Fibroblast of skin of right biceps (primary cell): ENCODE data around the gene SPTLC2.
"Not testable (repeated sequence)": the region's sequence is repeated elsewhere in the genome, so short reads cannot be mapped to it uniquely, and the experiment has no call there.

ENCODE experiments used
- DNase-seq: peaks from one replicate; pipeline ENCODE4 v3.0.0-alpha.2; 2013

The SPTLC2 gene

GRCh38 chr14:77585385-77585784 lies 31.1 kb downstream of the SPTLC2 start:
- no peak for DNase-seq

GRCh38 chr14:77584809-77585208 lies 31.6 kb downstream of the SPTLC2 start:
- DNase-seq: no peak

GRCh38 chr14:77583657-77584056 lies 32.8 kb downstream of the SPTLC2 start:
- DNase-seq: no peak

- no peak for DNase-seq
Observed at GRCh38 chr14:77582511-77582910, 33.9 kb downstream of the SPTLC2 start.

- DNase-seq: peak; percentile 79
Observed at GRCh38 chr14:77580964-77581505, 35.4 kb downstream of the SPTLC2 start.

- DNase-seq: no peak
Observed at GRCh38 chr14:77580477-77580876, 36.0 kb downstream of the SPTLC2 start.

GRCh38 chr14:77579780-77580179 lies 36.7 kb downstream of the SPTLC2 start:
- DNase-seq: peak; percentile 47

- peak; percentile 68 for DNase-seq
Observed at GRCh38 chr14:77579065-77579464, 37.4 kb downstream of the SPTLC2 start.

- DNase-seq: peak; percentile 64
Observed at GRCh38 chr14:77574446-77575115, 41.9 kb downstream of the SPTLC2 start.

GRCh38 chr14:77573964-77574363 lies 42.5 kb downstream of the SPTLC2 start:
- DNase-seq: no peak

GRCh38 chr14:77570706-77571268 lies 45.6 kb downstream of the SPTLC2 start:
- DNase-seq: no peak

- DNase-seq: no peak
Observed at GRCh38 chr14:77565994-77566305, 50.5 kb downstream of the SPTLC2 start.

GRCh38 chr14:77565289-77565993 lies 51.0 kb downstream of the SPTLC2 start:
- peak; percentile 42 for DNase-seq

- DNase-seq: peak; percentile 73
Observed at GRCh38 chr14:77562681-77563080, 53.8 kb downstream of the SPTLC2 start.

- no peak for DNase-seq
Observed at GRCh38 chr14:77561881-77562280, 54.6 kb downstream of the SPTLC2 start.

GRCh38 chr14:77559381-77559780 lies 57.1 kb downstream of the SPTLC2 start:
- DNase-seq: no peak

- no peak for DNase-seq
Observed at GRCh38 chr14:77557391-77557790, 59.0 kb downstream of the SPTLC2 start.

GRCh38 chr14:77556946-77557345 lies 59.5 kb downstream of the SPTLC2 start:
- no peak for DNase-seq

- DNase-seq: no peak
Observed at GRCh38 chr14:77554816-77555599, 61.4 kb downstream of the SPTLC2 start.

GRCh38 chr14:77554207-77554606 lies 62.2 kb downstream of the SPTLC2 start:
- no peak for DNase-seq

- no peak for DNase-seq
Observed at GRCh38 chr14:77549451-77549850, 67.0 kb downstream of the SPTLC2 start.

GRCh38 chr14:77547512-77548180 lies 68.8 kb downstream of the SPTLC2 start:
- DNase-seq: no peak

- not testable (repeated sequence) for DNase-seq
Observed at GRCh38 chr14:77545171-77545570, 71.3 kb downstream of the SPTLC2 start.
